Esophagus muscularis mucosa (tissue), 4 donors: ENCODE measurements around the gene TEX12. TPM values are rescaled to one million over a fixed set of nuclear protein-coding genes. Genes with fewer than 3 reads are reported as not detected.

Source experiments
- DNase-seq: peaks from one replicate; pipeline ENCODE4 v3.0.0-alpha.2; 2017; ENCODE audit errors: extremely low spot score
- H3K27ac ChIP-seq, 4 donors: fragments of 200-600 bp; sonication (generic); replicated peaks in 1 of 4; 1 replicate in 3 of 4; 2 replicates in 1 of 4; pipeline ENCODE4 v1.5.1; 2016 to 2019; ENCODE audit warnings: mild to moderate bottlenecking in 1 of 4
- H3K27me3 ChIP-seq, 4 donors: fragments of 200-600 bp; sonication (generic); one replicate each; pipeline versions ENCODE4 v1.5.1 to v1.6.0; 2016 to 2019
- H3K36me3 ChIP-seq, 4 donors: fragments of 200-600 bp; sonication (generic); one replicate each; pipeline ENCODE4 v1.5.1; 2016 to 2019
- H3K4me1 ChIP-seq, 4 donors: fragments of 200-600 bp; sonication (generic); one replicate each; pipeline ENCODE4 v1.5.1; 2016 to 2019
- H3K4me3 ChIP-seq, 4 donors: fragments of 200-600 bp; sonication (generic); 1 replicate in 2 of 4; 2 replicates in 2 of 4; pipeline ENCODE4 v1.5.1; 2016 to 2019; ENCODE audit warnings: mild to moderate bottlenecking in 4 of 4, moderate library complexity in 1 of 4
- H3K9me3 ChIP-seq, 4 donors: fragments of 200-600 bp; sonication (generic); 1 replicate in 3 of 4; 2 replicates in 1 of 4; pipeline ENCODE4 v1.5.1; 2016 to 2019
- CTCF ChIP-seq, 3 experiments: fragments of 200-600 bp in 2 of 3; fragments of 450-650 bp in 1 of 3; sonication (generic) in 2 of 3; IDR thresholded peaks; one replicate each; pipeline ENCODE4 v1.5.1; 2017 to 2019; ENCODE audit warnings: antibody characterized with exemption in 3 of 3, mild to moderate bottlenecking in 2 of 3, moderate library complexity in 1 of 3
- EP300 ChIP-seq: sonication (generic); formaldehyde crosslinking; IDR thresholded peaks from one replicate; pipeline ENCODE4 v1.6.1; 2017; ENCODE audit warnings: antibody characterized with exemption
- POLR2A ChIP-seq: fragments of 450-650 bp; IDR thresholded peaks from one replicate; pipeline ENCODE4 v1.6.1; 2017; ENCODE audit warnings: antibody characterized with exemption, moderate library complexity, mild to moderate bottlenecking, low read depth
- POLR2AphosphoS5 ChIP-seq, 2 donors: sonication (generic); formaldehyde crosslinking; IDR thresholded peaks; one replicate each; pipeline ENCODE4 v1.6.1; 2017; ENCODE audit warnings: antibody characterized with exemption in 2 of 2
- WGBS: methylation state at CpG from one replicate; pipeline ENCODE4 v1.1.5; 2018; 5-methylcytosine and 5-hydroxymethylcytosine counted together
- intact Hi-C: fragments of 100-400 bp; cut with DNase I; formaldehyde crosslinking; loops from one replicate; pipeline ENCODE4 v1.15.1; 2023
- total RNA-seq, 4 donors: library from RNA; depleted of rRNA; stranded (reverse); fragments of >200 nt; gene quantifications; one replicate each; pipeline versions ENCODE4 v1.1.0 to v1.2.1, GENCODE V29; 2016

Gene TEX12
- total RNA-seq, 4 donors from 2014 or later, result 0.40 to 4.2 TPM; not detected in 2

DNA sequence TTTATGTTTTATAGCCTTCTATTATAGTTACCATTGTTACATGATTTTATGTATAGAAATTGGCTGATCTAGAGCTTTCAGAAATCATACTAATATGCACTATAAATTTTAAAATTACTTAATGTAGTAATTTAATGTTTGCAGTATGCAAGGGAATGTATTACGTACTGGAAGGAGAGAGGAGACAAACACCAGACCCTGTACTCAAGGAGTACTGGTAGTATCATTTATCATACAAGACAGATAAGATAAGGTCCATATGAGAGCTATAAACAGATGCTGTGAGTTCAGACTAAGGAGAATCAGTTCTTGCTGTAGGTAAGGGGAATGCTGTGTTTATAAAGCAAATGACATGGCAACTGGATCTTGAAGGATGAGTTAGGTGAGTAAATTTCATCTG lies 8.9 kb downstream of the TEX12 start:
- intact Hi-C loops, result no loop called here
- peak overlapping the region in 3 of 4 donors; percentile 43 to 50 (median 45) for H3K4me3 ChIP-seq
- H3K9me3 ChIP-seq, result no peaks in the 10 kb centered on the region
- H3K4me1 ChIP-seq, result peaks cover 3 to 31% (median 27%) of the 10 kb centered on the region in 4 donors
- no peaks in the 10 kb centered on the region for H3K27me3 ChIP-seq
- no peak for DNase-seq
- H3K27ac ChIP-seq, result peak overlapping the region in 3 of 4 donors; percentile 68 to 80 (median 79)
- no peak for TF ChIP-seq EP300
- no peak for TF ChIP-seq POLR2A
- TF ChIP-seq POLR2AphosphoS5 (IDR thresholded peaks at IDR 0.05), result no peak
- TF ChIP-seq CTCF (IDR thresholded peaks at IDR 0.05), result no peak
- 54% methylated on average over 1 of the region's 1 CpG for WGBS
- H3K36me3 ChIP-seq, result peaks cover 0 to 3% (median 0%) of the 10 kb centered on the region in 4 donors

DNA sequence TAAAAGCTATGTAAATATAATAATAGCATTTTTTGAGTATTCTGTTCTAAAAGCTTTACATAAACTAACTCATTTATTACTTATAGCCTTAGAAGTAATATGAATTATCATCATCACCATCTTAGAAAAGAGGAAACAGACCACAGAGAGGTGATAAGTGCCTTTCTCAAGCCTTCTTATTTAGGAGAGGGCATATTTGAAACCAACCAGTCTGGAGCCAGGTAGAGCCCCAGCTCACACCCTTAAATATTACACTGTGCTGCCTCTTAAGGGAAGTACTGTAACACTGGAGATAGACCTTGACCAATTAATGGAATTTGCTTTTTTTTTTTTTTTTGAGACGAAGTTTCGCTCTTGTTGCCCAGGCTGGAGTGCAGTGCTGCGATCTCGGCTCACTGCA lies 10.4 kb downstream of the TEX12 start:
- H3K4me3 ChIP-seq, result no peak overlapping the region
- intact Hi-C loops, result no loop called here
- H3K4me1 ChIP-seq, result peaks cover 3 to 31% (median 27%) of the 10 kb centered on the region in 4 donors
- WGBS, result 84% methylated on average over 4 of the region's 4 CpGs
- H3K27me3 ChIP-seq, result no peaks in the 10 kb centered on the region
- no peaks in the 10 kb centered on the region for H3K9me3 ChIP-seq
- TF ChIP-seq CTCF (IDR thresholded peaks at IDR 0.05), result no peak
- TF ChIP-seq EP300, result no peak
- no peak for DNase-seq
- H3K27ac ChIP-seq, result no peak overlapping the region
- peaks cover 0 to 3% (median 0%) of the 10 kb centered on the region in 4 donors for H3K36me3 ChIP-seq

DNA sequence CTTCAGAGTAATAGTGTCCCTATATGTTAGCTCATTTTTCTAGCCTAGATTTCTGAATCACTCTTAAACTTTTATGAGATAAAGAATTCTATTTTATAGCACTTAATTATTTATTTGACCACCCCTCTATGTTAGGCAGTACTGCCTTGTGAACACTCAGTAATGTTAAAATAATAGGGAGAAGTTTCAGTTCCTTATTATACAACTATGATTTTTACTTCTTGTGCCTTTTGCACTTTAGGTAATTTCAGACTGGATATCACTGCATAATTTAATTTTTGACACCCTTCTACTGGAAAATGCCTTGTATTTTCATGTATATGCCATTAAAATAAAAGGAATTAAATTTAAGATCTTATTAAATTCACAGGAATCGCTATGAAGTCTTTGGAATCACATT lies 11.3 kb downstream of the TEX12 start:
- peaks cover 3 to 31% (median 27%) of the 10 kb centered on the region in 4 donors for H3K4me1 ChIP-seq
- H3K27ac ChIP-seq, result no peak overlapping the region
- WGBS, result 95% methylated on average over 1 of the region's 1 CpG
- H3K36me3 ChIP-seq, result peaks cover 0 to 3% (median 0%) of the 10 kb centered on the region in 4 donors
- no peaks in the 10 kb centered on the region for H3K9me3 ChIP-seq
- DNase-seq, result no peak
- H3K4me3 ChIP-seq, result no peak overlapping the region
- TF ChIP-seq POLR2A, result no peak
- TF ChIP-seq EP300, result no peak
- TF ChIP-seq CTCF (IDR thresholded peaks at IDR 0.05), result no peak
- TF ChIP-seq POLR2AphosphoS5 (IDR thresholded peaks at IDR 0.05), result no peak
- H3K27me3 ChIP-seq, result no peaks in the 10 kb centered on the region
- intact Hi-C loops, result no loop called here

- Histone ChIP-seq H3K27me3 (no peaks in the 10 kb centered on the region), H3K9me3 (no peaks in the 10 kb centered on the region), H3K36me3 (peaks cover 0 to 3% (median 0%) of the 10 kb centered on the region in 4 donors), H3K27ac (no peak overlapping the region), H3K4me3 (no peak overlapping the region), H3K4me1 (peaks cover 3 to 31% (median 27%) of the 10 kb centered on the region in 4 donors)
- no peak for DNase-seq
- TF ChIP-seq CTCF (IDR thresholded peaks at IDR 0.05), result no peak
- no peak for TF ChIP-seq EP300
- TF ChIP-seq POLR2A, result no peak
- TF ChIP-seq POLR2AphosphoS5 (IDR thresholded peaks at IDR 0.05), result no peak
- intact Hi-C loops, result no loop called here
- 79% methylated on average over 3 of the region's 3 CpGs for WGBS
These were observed 11.8 kb downstream of the TEX12 start for GRCh38 chr11:112178936-112179335.

- H3K9me3 ChIP-seq, result no peaks in the 10 kb centered on the region
- no peak overlapping the region for H3K27ac ChIP-seq
- no peaks in the 10 kb centered on the region for H3K27me3 ChIP-seq
- intact Hi-C loops, result no loop called here
- peaks cover 0 to 3% (median 0%) of the 10 kb centered on the region in 4 donors for H3K36me3 ChIP-seq
- TF ChIP-seq EP300 (no peak), POLR2AphosphoS5 (IDR thresholded peaks at IDR 0.05) (no peak), CTCF (IDR thresholded peaks at IDR 0.05) (no peak), POLR2A (no peak)
- H3K4me1 ChIP-seq, result peaks cover 3 to 30% (median 27%) of the 10 kb centered on the region in 4 donors
- H3K4me3 ChIP-seq, result no peak overlapping the region
- DNase-seq, result no peak
These were observed 12.4 kb downstream of the TEX12 start for GRCh38 chr11:112179601-112180000.
